Activated naive CD8-positive, alpha-beta T cell treated with anti-CD3 and anti-CD28 coated beads, Interleukin-2, amount 10 ng/mL, durations not matched to agents 7 days and 5 days (primary cell): ENCODE results near the gene AP2B1. TPM values are rescaled to one million over a fixed set of nuclear protein-coding genes. Genes with fewer than 3 reads are reported as not detected.

ENCODE experiments used
- ATAC-seq: fragments of 150-1000 bp; cut with Tn5 transposase; one replicate; pipeline ENCODE4 v1.10.0; 2021; ENCODE audit warnings: low read depth, moderate library complexity
- POLR2A ChIA-PET: fragments of 350-600 bp; sonication (Branson Sonifier 250); formaldehyde crosslinking; loops from one replicate; lab custom pipeline; 2021; ENCODE audit warnings: antibody characterized with exemption; lab: Charles Lee
- DNase-seq: peaks from one replicate; pipeline ENCODE4 v3.0.0; 2021
- H3K27ac Mint-ChIP-seq: one replicate; pipeline ENCODE4 v1.8.0; 2022; ENCODE audit warnings: mild to moderate bottlenecking, mixed read lengths
- H3K27me3 Mint-ChIP-seq: one replicate; pipeline ENCODE4 v1.8.0; 2022; ENCODE audit warnings: mild to moderate bottlenecking, moderate library complexity, mixed read lengths
- H3K36me3 Mint-ChIP-seq: one replicate; pipeline ENCODE4 v1.8.0; 2021; ENCODE audit warnings: mild to moderate bottlenecking, mixed read lengths
- H3K4me1 Mint-ChIP-seq: one replicate; pipeline ENCODE4 v1.8.0; 2021; ENCODE audit warnings: mixed read lengths
- H3K4me3 Mint-ChIP-seq: one replicate; pipeline ENCODE4 v1.8.0; 2022; ENCODE audit warnings: mild to moderate bottlenecking, moderate library complexity, mixed read lengths
- H3K9me3 Mint-ChIP-seq: one replicate; pipeline ENCODE4 v1.8.0; 2021; ENCODE audit warnings: mixed read lengths
- total RNA-seq, 2 experiments: library from RNA; stranded (reverse); gene quantifications; one replicate each; pipeline ENCODE4 v1.2.3, GENCODE V29; 2021

AP2B1 gene
- total RNA-seq, 2 experiments from 2014 or later = 154 to 163 TPM

- no peak for ATAC-seq
- H3K9me3 Mint-ChIP-seq = no peaks in the 10 kb centered on the region
- peaks cover 5% of the 10 kb centered on the region for H3K4me1 Mint-ChIP-seq
- H3K36me3 Mint-ChIP-seq = no peaks in the 10 kb centered on the region
- H3K27me3 Mint-ChIP-seq = no peaks in the 10 kb centered on the region
- H3K27ac Mint-ChIP-seq = no peak within 1 kb of the TSS
- no peak for DNase-seq
- POLR2A ChIA-PET = interaction anchor here (0.6 to 2.1 kb wide), 3 partner anchors 35 to 229 kb away, joined by 3 to 7 read pairs (median 3); partner anchors contain the start of genes MMP28 and TAF15
- H3K4me3 Mint-ChIP-seq = no peak within 1 kb of the TSS
These were observed 173.5 kb downstream of the AP2B1 start, which contains the start of gene C17orf50 for GRCh38 chr17:35760587-35760986. C17orf50 (plus strand) TSS chr17:35760887; CDS start chr17:35760942, 55 bp downstream.

GRCh38 chr17:35761601-35762000 is 174.5 kb downstream of the AP2B1 start:
- H3K36me3 Mint-ChIP-seq = no peaks in the 10 kb centered on the region
- no peak overlapping the region for H3K4me3 Mint-ChIP-seq

GRCh38 chr17:35763767-35764122 is 176.6 kb downstream of the AP2B1 start:
- POLR2A ChIA-PET = interaction anchor here (0.6 to 3.4 kb wide), 9 partner anchors 29 to 524 kb away, joined by 3 to 70 read pairs (median 4); partner anchors contain the start of genes PEX12, RASL10B, SLFN11 and SLFN5
- Mint-ChIP-seq H3K4me1 (peaks cover 5% of the 10 kb centered on the region), H3K4me3 (peak overlapping the region; percentile 86), H3K9me3 (no peaks in the 10 kb centered on the region), H3K36me3 (no peaks in the 10 kb centered on the region), H3K27ac (no peak overlapping the region), H3K27me3 (peaks cover 2% of the 10 kb centered on the region)
- ATAC-seq = no peak
- no peak for DNase-seq

More at GRCh38 chr17:35761601-35762000, 174.5 kb downstream of the AP2B1 start:
- Mint-ChIP-seq H3K27ac (no peak overlapping the region), H3K9me3 (no peaks in the 10 kb centered on the region), H3K4me1 (peaks cover 5% of the 10 kb centered on the region), H3K27me3 (no peaks in the 10 kb centered on the region)
- POLR2A ChIA-PET = interaction anchor here (1.8 kb wide), 1 partner anchor 48 kb away, joined by 7 read pairs; the partner anchor contains the start of gene TAF15
- ATAC-seq = no peak
- DNase-seq = no peak

GRCh38 chr17:35764123-35764991 is 177.2 kb downstream of the AP2B1 start:
- Mint-ChIP-seq H3K27me3 (peaks cover 2% of the 10 kb centered on the region), H3K4me1 (peaks cover 5% of the 10 kb centered on the region), H3K9me3 (no peaks in the 10 kb centered on the region), H3K36me3 (no peaks in the 10 kb centered on the region), H3K27ac (peak overlapping the region; percentile 79), H3K4me3 (peak overlapping the region; percentile 86)
- DNase-seq (peak; percentile 96), ATAC-seq (peak; percentile 90)
- POLR2A ChIA-PET = interaction anchor here (0.6 to 3.4 kb wide), 10 partner anchors 28 to 524 kb away, joined by 3 to 70 read pairs (median 4); partner anchors contain the start of genes PEX12, RASL10B, SLFN11 and SLFN5

GRCh38 chr17:35765086-35765710 is 178.1 kb downstream of the AP2B1 start:
- H3K4me3 Mint-ChIP-seq = peak overlapping the region; percentile 86
- H3K4me1 Mint-ChIP-seq = peaks cover 5% of the 10 kb centered on the region
- ATAC-seq (no peak), DNase-seq (no peak)
- no peaks in the 10 kb centered on the region for H3K36me3 Mint-ChIP-seq
- H3K27me3 Mint-ChIP-seq = peaks cover 2% of the 10 kb centered on the region
- POLR2A ChIA-PET = interaction anchor here (1.5 to 3.4 kb wide), 3 partner anchors 40 to 392 kb away, joined by 4 to 70 read pairs (median 21); partner anchors contain the start of genes SLFN11 and TAF15
- H3K9me3 Mint-ChIP-seq = no peaks in the 10 kb centered on the region
- no peak overlapping the region for H3K27ac Mint-ChIP-seq

GRCh38 chr17:35765756-35766488 is 178.8 kb downstream of the AP2B1 start:
- Mint-ChIP-seq H3K27ac (no peak overlapping the region), H3K4me3 (no peak overlapping the region)

GRCh38 chr17:35766489-35766877 is 179.4 kb downstream of the AP2B1 start:
- no peak for DNase-seq
- Mint-ChIP-seq H3K4me3 (no peak overlapping the region), H3K27me3 (peaks cover 2% of the 10 kb centered on the region), H3K9me3 (no peaks in the 10 kb centered on the region), H3K27ac (no peak overlapping the region), H3K4me1 (peaks cover 5% of the 10 kb centered on the region), H3K36me3 (no peaks in the 10 kb centered on the region)
- POLR2A ChIA-PET = interaction anchor here (1.3 kb wide), 1 partner anchor 42 kb away, joined by 7 read pairs; the partner anchor contains the start of gene TAF15
- no peak for ATAC-seq

More at GRCh38 chr17:35765756-35766488, 178.8 kb downstream of the AP2B1 start:
- Mint-ChIP-seq H3K36me3 (no peaks in the 10 kb centered on the region), H3K9me3 (no peaks in the 10 kb centered on the region), H3K27me3 (peaks cover 2% of the 10 kb centered on the region), H3K4me1 (peaks cover 5% of the 10 kb centered on the region)
- DNase-seq = no peak
- POLR2A ChIA-PET = interaction anchor here (3.4 kb wide), 1 partner anchor 43 kb away, joined by 70 read pairs; the partner anchor contains the start of gene TAF15
- ATAC-seq = no peak

GRCh38 chr17:35766903-35767510 is 179.9 kb downstream of the AP2B1 start:
- H3K27me3 Mint-ChIP-seq = peaks cover 6% of the 10 kb centered on the region
- H3K4me1 Mint-ChIP-seq = peaks cover 5% of the 10 kb centered on the region
- H3K4me3 Mint-ChIP-seq = no peak overlapping the region
- POLR2A ChIA-PET = interaction anchor here (1.3 kb wide), 1 partner anchor 42 kb away, joined by 7 read pairs; the partner anchor contains the start of gene TAF15
- ATAC-seq = no peak
- no peaks in the 10 kb centered on the region for H3K36me3 Mint-ChIP-seq
- no peak for DNase-seq
- H3K9me3 Mint-ChIP-seq = no peaks in the 10 kb centered on the region
- H3K27ac Mint-ChIP-seq = no peak overlapping the region

- POLR2A ChIA-PET = no interaction called here
- H3K36me3 Mint-ChIP-seq = no peaks in the 10 kb centered on the region
- no peak overlapping the region for H3K4me3 Mint-ChIP-seq
- H3K9me3 Mint-ChIP-seq = no peaks in the 10 kb centered on the region
- DNase-seq (no peak), ATAC-seq (no peak)
- H3K27ac Mint-ChIP-seq = no peak overlapping the region
- H3K4me1 Mint-ChIP-seq = peaks cover 5% of the 10 kb centered on the region
- peaks cover 10% of the 10 kb centered on the region for H3K27me3 Mint-ChIP-seq
These were observed 181.7 kb downstream of the AP2B1 start for GRCh38 chr17:35768797-35769196.

GRCh38 chr17:35769895-35770486 is 182.9 kb downstream of the AP2B1 start:
- Mint-ChIP-seq H3K27me3 (peaks cover 10% of the 10 kb centered on the region), H3K36me3 (no peaks in the 10 kb centered on the region), H3K4me3 (no peak overlapping the region), H3K27ac (no peak overlapping the region), H3K4me1 (no peaks in the 10 kb centered on the region), H3K9me3 (no peaks in the 10 kb centered on the region)
- POLR2A ChIA-PET = interaction anchor here (1.5 kb wide), 1 partner anchor 39 kb away, joined by 3 read pairs; the partner anchor contains the start of gene TAF15
- DNase-seq (no peak), ATAC-seq (no peak)

GRCh38 chr17:35773129-35773528 is 186.0 kb downstream of the AP2B1 start:
- Mint-ChIP-seq H3K4me1 (no peaks in the 10 kb centered on the region), H3K36me3 (no peaks in the 10 kb centered on the region), H3K27ac (no peak overlapping the region), H3K9me3 (no peaks in the 10 kb centered on the region), H3K27me3 (peaks cover 10% of the 10 kb centered on the region), H3K4me3 (no peak overlapping the region)
- POLR2A ChIA-PET = interaction anchor here (0.6 kb wide), 1 partner anchor 10 kb away, joined by 4 read pairs; no protein-coding TSS in a partner anchor
- DNase-seq (no peak), ATAC-seq (no peak)
